IMR-90 (cell line): Measurements from ENCODE around the gene PTPRK. TPM values are rescaled to one million over a fixed set of nuclear protein-coding genes. Genes with fewer than 3 reads are reported as not detected.

Experiments used
- ATAC-seq: fragments of 200-7000 bp; cut with Tn5 transposase; 2 replicates; pipeline ENCODE4 v1.9.1; 2020; ENCODE audit warnings: low read depth, mild to moderate bottlenecking, moderate library complexity
- BruUV-seq: library from RNA; stranded (reverse); fragments of 400-500 nt; replicated peaks from 2 replicates; lab custom pipeline; 2021; lab: Mats Ljungman, UMichigan
- CTCF ChIA-PET: fragments of 300-600 bp; formaldehyde crosslinking; extraction: SDS; loops from one replicate; lab custom pipeline; 2021; ENCODE audit warnings: antibody characterized with exemption; lab: Yijun Ruan, JAX
- POLR2A ChIA-PET: fragments of 300-600 bp; sonication (Branson Sonifier 250); formaldehyde crosslinking; loops from one replicate; lab custom pipeline; 2022; ENCODE audit warnings: antibody characterized with exemption; ENCODE audit not compliant: unreplicated experiment; lab: Charles Lee
- DNase-seq: peaks from one replicate; pipeline ENCODE4 v3.0.0; 2013
- H2AFZ ChIP-seq: replicated peaks from 2 replicates; pipeline ENCODE3; 2013; ENCODE audit warnings: low read length, mild to moderate bottlenecking; ENCODE audit not compliant: poor library complexity
- H2AK5ac ChIP-seq: 2 replicates; pipeline ENCODE4 v1.6.1; 2013; ENCODE audit warnings: low read depth, low read length, inconsistent platforms
- H2AK9ac ChIP-seq: replicated peaks from 2 replicates; pipeline ENCODE3; 2013; ENCODE audit warnings: mild to moderate bottlenecking, low read depth, low read length, moderate library complexity; ENCODE audit not compliant: poor library complexity
- H2BK120ac ChIP-seq: 2 replicates; pipeline ENCODE4 v1.6.1; 2013; ENCODE audit warnings: low read depth, low read length, inconsistent platforms
- H2BK15ac ChIP-seq: 3 replicates; pipeline ENCODE4 v1.6.1; 2013; ENCODE audit warnings: low read depth, low read length, inconsistent platforms
- H2BK20ac ChIP-seq: 2 replicates; pipeline ENCODE4 v1.6.1; 2013; ENCODE audit warnings: low read depth, mild to moderate bottlenecking, inconsistent platforms, low read length, moderate library complexity
- H2BK5ac ChIP-seq: 2 replicates; pipeline ENCODE4 v1.6.1; 2013; ENCODE audit warnings: mild to moderate bottlenecking, low read depth, low read length, inconsistent platforms; ENCODE audit not compliant: poor library complexity, severe bottlenecking
- H3K14ac ChIP-seq: replicated peaks from 2 replicates; pipeline ENCODE4 v1.6.1; 2013; ENCODE audit warnings: low read depth, low read length, inconsistent platforms
- H3K18ac ChIP-seq: 2 replicates; pipeline ENCODE4 v1.6.1; 2013; ENCODE audit warnings: low read depth, low read length, control low read depth
- H3K23ac ChIP-seq: 2 replicates; pipeline ENCODE4 v1.6.1; 2013; ENCODE audit warnings: low read depth, low read length, inconsistent platforms
- H3K27ac ChIP-seq: 2 replicates; pipeline ENCODE4 v1.5.1; 2013; ENCODE audit warnings: mild to moderate bottlenecking, control low read depth, low read length; ENCODE audit not compliant: insufficient read depth
- H3K27me3 ChIP-seq: 2 replicates; pipeline ENCODE4 v1.6.1; 2013; ENCODE audit warnings: low read length; ENCODE audit not compliant: control insufficient read depth, insufficient read depth
- H3K36me3 ChIP-seq: 2 replicates; pipeline ENCODE4 v1.6.1; 2013; ENCODE audit warnings: low read length, mixed read lengths; ENCODE audit not compliant: control insufficient read depth, insufficient read depth
- H3K4ac ChIP-seq: 2 replicates; pipeline ENCODE4 v1.6.1; 2013; ENCODE audit warnings: low read depth, low read length, inconsistent platforms
- H3K4me1 ChIP-seq: 2 replicates; pipeline ENCODE4 v1.6.1; 2013; ENCODE audit warnings: low read length, mixed read lengths; ENCODE audit not compliant: control insufficient read depth, insufficient read depth
- H3K4me2 ChIP-seq: 2 replicates; pipeline ENCODE4 v1.6.1; 2013; ENCODE audit warnings: low read depth, mild to moderate bottlenecking, control low read depth, low read length, moderate library complexity
- H3K4me3 ChIP-seq: 2 replicates; pipeline ENCODE4 v1.5.1; 2013; ENCODE audit warnings: low read depth, mild to moderate bottlenecking, control low read depth, low read length, moderate library complexity; ENCODE audit not compliant: insufficient read depth
- H3K56ac ChIP-seq: 2 replicates; pipeline ENCODE4 v1.6.1; 2013; ENCODE audit warnings: low read length, inconsistent platforms; ENCODE audit not compliant: insufficient read depth; ENCODE audit errors: extremely low read depth
- H3K79me1 ChIP-seq, 2 experiments: 2 replicates each; pipeline ENCODE4 v1.6.1; 2013; ENCODE audit warnings: low read length in 2 of 2, inconsistent platforms in 1 of 2, low read depth in 1 of 2
- H3K9ac ChIP-seq: 2 replicates; pipeline ENCODE4 v1.6.1; 2013; ENCODE audit warnings: low read depth, low read length, control low read depth
- H3K9me1 ChIP-seq: 2 replicates; pipeline ENCODE4 v1.6.1; 2013; ENCODE audit warnings: low read length, inconsistent platforms; ENCODE audit not compliant: insufficient read depth
- H3K9me3 ChIP-seq: 2 replicates; pipeline ENCODE4 v1.6.1; 2013; ENCODE audit warnings: low read length; ENCODE audit not compliant: control insufficient read depth, insufficient read depth
- H4K20me1 ChIP-seq: 2 replicates; pipeline ENCODE4 v1.6.1; 2013; ENCODE audit warnings: low read length, inconsistent platforms; ENCODE audit not compliant: insufficient read depth
- H4K5ac ChIP-seq: 2 replicates; pipeline ENCODE4 v1.6.1; 2013; ENCODE audit warnings: mild to moderate bottlenecking, low read depth, low read length, control low read depth
- H4K8ac ChIP-seq, 2 experiments: 2 replicates each; pipeline ENCODE4 v1.6.1; 2013; ENCODE audit warnings: low read depth in 2 of 2, low read length in 2 of 2, control low read depth in 1 of 2, inconsistent platforms in 1 of 2
- H4K91ac ChIP-seq: 2 replicates; pipeline ENCODE4 v1.6.1; 2013; ENCODE audit warnings: low read depth, low read length, inconsistent platforms; ENCODE audit not compliant: insufficient read depth
- BHLHE40 ChIP-seq: fragments of 150-350 bp; IDR thresholded peaks from 2 replicates; pipeline ENCODE4 v1.6.1; 2016; ENCODE audit warnings: mild to moderate bottlenecking, low read depth, low read length
- CEBPB ChIP-seq: IDR thresholded peaks from 2 replicates; pipeline ENCODE4 v1.6.1; 2012; ENCODE audit warnings: low read depth, low read length, improper control_type of control experiment
- CTCF ChIP-seq: conservative IDR thresholded peaks from 2 replicates; pipeline ENCODE4 v1.5.1; 2012; ENCODE audit warnings: mild to moderate bottlenecking, low read depth, low read length, improper control_type of control experiment
- FOS ChIP-seq: fragments of 150-350 bp; IDR thresholded peaks from 2 replicates; pipeline ENCODE4 v1.6.1; 2016; ENCODE audit warnings: low read depth, low read length
- MAFK ChIP-seq: IDR thresholded peaks from 2 replicates; pipeline ENCODE4 v1.6.1; 2012; ENCODE audit warnings: low read depth, low read length, improper control_type of control experiment
- MAZ ChIP-seq: IDR thresholded peaks from 2 replicates; pipeline ENCODE4 v1.6.1; 2012; ENCODE audit warnings: low read depth, mild to moderate bottlenecking, low read length, improper control_type of control experiment, moderate library complexity, borderline replicate concordance
- MXI1 ChIP-seq: IDR thresholded peaks from 2 replicates; pipeline ENCODE4 v1.6.1; 2012; ENCODE audit warnings: low read depth, mild to moderate bottlenecking, low read length, moderate library complexity, borderline replicate concordance
- NFE2L2 ChIP-seq: fragments of 150-350 bp; IDR thresholded peaks from 2 replicates; pipeline ENCODE4 v1.6.1; 2016; ENCODE audit warnings: low read depth, mild to moderate bottlenecking, low read length
- POLR2A ChIP-seq: IDR thresholded peaks from 2 replicates; pipeline ENCODE4 v1.6.1; 2012; ENCODE audit warnings: mild to moderate bottlenecking, low read depth, low read length
- RAD21 ChIP-seq: IDR thresholded peaks from 2 replicates; pipeline ENCODE4 v1.6.1; 2012; ENCODE audit warnings: low read length, improper control_type of control experiment
- RCOR1 ChIP-seq: IDR thresholded peaks from 2 replicates; pipeline ENCODE4 v1.6.1; 2012; ENCODE audit warnings: mild to moderate bottlenecking, low read length, improper control_type of control experiment; ENCODE audit not compliant: insufficient replicate concordance
- RFX5 ChIP-seq: IDR thresholded peaks from 2 replicates; pipeline ENCODE4 v1.8.0; 2012; ENCODE audit warnings: low read depth, mild to moderate bottlenecking, low read length, moderate library complexity
- SMC3 ChIP-seq: fragments of 150-350 bp; IDR thresholded peaks from 2 replicates; pipeline ENCODE4 v1.6.1; 2016; ENCODE audit warnings: low read depth, mild to moderate bottlenecking, antibody characterized with exemption, low read length, moderate library complexity
- USF2 ChIP-seq: fragments of 150-350 bp; IDR thresholded peaks from 2 replicates; pipeline ENCODE4 v1.6.1; 2017; ENCODE audit warnings: mild to moderate bottlenecking, antibody characterized with exemption, low read length, low read depth
- WGBS, 2 experiments: methylation state at CpG; one replicate each; pipeline versions ENCODE4 v1.1.5 to v1.1.7; 2013; ENCODE audit warnings: missing lambda C conversion rate in 2 of 2; ENCODE audit not compliant: insufficient read length in 1 of 2; ENCODE audit errors: extremely low coverage in 2 of 2; 5-methylcytosine and 5-hydroxymethylcytosine counted together
- dilution Hi-C: fragments of 300-500 bp; cut with HindIII; formaldehyde crosslinking; loops from one replicate; pipeline ENCODE4 v1.14.3; 2018; ENCODE audit warnings: low sequenced_read_pairs; ENCODE audit not compliant: unreplicated experiment
- in situ Hi-C: fragments of 300-500 bp; cut with MboI; formaldehyde crosslinking; loops from 3 replicates; pipeline ENCODE4 v1.14.3; 2019; ENCODE audit warnings: low sequenced_read_pairs, inconsistent platforms, mixed read lengths
- intact Hi-C: fragments of 100-400 bp; cut with micrococcal nuclease; formaldehyde crosslinking; loops from 2 replicates; pipeline ENCODE4 v1.10.0; 2022
- polyA plus RNA-seq, 3 experiments: library from polyadenylated mRNA; depleted of rRNA; stranded (reverse); fragments of >200 nt; gene quantifications; 2 replicates each; pipeline ENCODE4 v1.2.3, GENCODE V29; 2012; ENCODE audit warnings: low replicate concordance in 1 of 3
- total RNA-seq: library from RNA; depleted of rRNA; stranded (reverse); fragments of >200 nt; gene quantifications from 2 replicates; pipeline ENCODE4 v1.2.3, GENCODE V29; 2012

Gene PTPRK
- total and polyA plus RNA-seq, 2 of the 4 experiments (the other 2 are of a cell fraction), result 18.0 to 80.8 TPM

- WGBS, 2 experiments, result 94% methylated on average over 3 of the region's 5 CpGs; no CpG with 5 or more reads in 1 of the 2 experiments
- Histone ChIP-seq H2AFZ (no peak overlapping the region), H4K91ac (no peak overlapping the region), H4K8ac (no peak overlapping the region), H3K9me1 (no peaks in the 10 kb centered on the region), H2BK15ac (no peak overlapping the region), H2BK120ac (peak overlapping the region; percentile 53), H3K4ac (no peak overlapping the region), H2BK20ac (0 out of 2 replicates have a peak overlapping the region, but pooled peaks have one; percentile 16), H3K27me3 (no peaks in the 10 kb centered on the region), H3K9me3 (no peaks in the 10 kb centered on the region), H2AK9ac (no peak overlapping the region), H4K5ac (no peak overlapping the region), H3K79me1 (no peaks in the 10 kb centered on the region), H3K36me3 (no peaks in the 10 kb centered on the region), H4K20me1 (no peaks in the 10 kb centered on the region), H2BK5ac (no peak overlapping the region), H3K4me2 (no peak overlapping the region), H3K14ac (0 out of 2 replicates have a peak overlapping the region, but pooled peaks have one; percentile 42), H3K56ac (no peak overlapping the region), H3K27ac (no peak overlapping the region), H2AK5ac (no peak overlapping the region), H3K9ac (no peak overlapping the region), H3K4me3 (no peak overlapping the region), H3K4me1 (no peaks in the 10 kb centered on the region), H3K23ac (no peak overlapping the region), H3K18ac (no peak overlapping the region)
- intact Hi-C loops, result loop anchor here (10.0 kb wide), 1 partner anchor 358 kb away; the partner anchor contains the start of gene LAMA2
- in situ Hi-C loops, result loop anchor here (10.0 kb wide), 1 partner anchor 198 kb away; no protein-coding TSS in a partner anchor
- no peak for DNase-seq
- dilution Hi-C loops, result no loop called here
- ATAC-seq, result no peak
- ChIA-PET CTCF (interaction anchor here (0.6 to 0.7 kb wide), 2 partner anchors 414 to 1189 kb away, joined by 3 read pairs; no protein-coding TSS in a partner anchor), POLR2A (no interaction called here)
- no TSS peak for BruUV-seq
- TF ChIP-seq RAD21 (no peak), MAZ (no peak), CTCF (no peak), POLR2A (no peak), CEBPB (no peak), USF2 (no peak), MAFK (no peak), BHLHE40 (no peak), FOS (no peak), SMC3 (no peak), RFX5 (no peak), NFE2L2 (no peak), RCOR1 (no peak), MXI1 (no peak)
These were observed 5.9 kb upstream of the PTPRK start for GRCh38 chr6:128526152-128526914.
